ENCODE results near the gene MAJIN. TPM values are rescaled to one million over a fixed set of nuclear protein-coding genes. Genes with fewer than 3 reads are reported as not detected.

MAJIN gene
- total and polyA plus RNA-seq, 9 of the 15 experiments (the other 6 are each of a cell fraction or from before 2014, with no cell fraction given): 0.17 to 0.83 (median 0.24) TPM; not detected in 2

DNA sequence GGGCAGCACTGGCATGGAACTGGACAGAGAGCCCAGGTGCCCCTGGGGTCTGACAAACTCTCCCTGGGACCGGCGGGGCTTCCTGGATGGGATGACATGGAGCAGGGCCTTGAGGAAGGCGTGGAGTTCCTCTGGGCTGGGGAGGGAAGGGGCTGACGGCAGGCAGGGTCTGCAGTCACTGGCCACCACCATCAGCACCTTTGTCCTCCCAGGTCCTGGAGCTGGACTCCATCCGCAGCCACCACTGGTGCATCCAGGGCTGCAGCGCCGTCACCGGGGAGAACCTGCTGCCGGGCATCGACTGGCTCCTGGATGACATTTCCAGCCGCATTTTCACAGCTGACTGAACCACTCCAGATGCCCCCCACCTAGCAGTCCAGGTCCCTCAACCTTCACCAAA, 49.6 kb upstream of the MAJIN start:
- no peak overlapping the region for H2AFZ ChIP-seq (ENCODE audit: low read depth, low read length)

DNA sequence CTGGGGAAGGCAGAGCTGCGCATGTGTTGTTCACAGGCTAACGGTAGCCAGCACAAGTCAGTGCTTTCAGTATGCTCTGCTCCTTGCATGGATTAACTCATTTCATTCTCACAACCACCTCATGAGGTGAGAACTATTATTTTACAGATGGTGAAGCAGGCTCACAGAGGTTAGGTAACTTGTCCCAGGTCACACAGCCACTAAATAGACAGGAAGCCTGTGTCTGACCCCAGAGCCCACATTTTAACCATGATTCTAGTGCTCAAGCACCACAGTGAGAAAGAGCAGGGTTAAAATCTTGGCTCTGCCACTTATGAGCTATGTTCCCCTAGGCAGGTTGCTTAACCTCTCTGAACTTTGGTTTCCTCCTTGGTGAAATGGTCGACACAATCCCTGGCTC, 49.1 kb upstream of the MAJIN start:
- H3K4me2 ChIP-seq (ENCODE audit: insufficient read depth, low read length): no peak overlapping the region
- no peaks in the 10 kb centered on the region for H3K27me3 ChIP-seq (ENCODE audit: control insufficient read depth in 2 of 2, insufficient read depth in 2 of 2, low read length in 2 of 2)
- no peak overlapping the region for H3K4me3 ChIP-seq
- H3K9me1 ChIP-seq (ENCODE audit: control insufficient read depth, insufficient read depth, low read length): peaks cover 4% of the 10 kb centered on the region
- peaks cover 7 to 32% of the 10 kb centered on the region in 2 experiments; a peak in 4 of 5 replicates for H3K4me1 ChIP-seq (replicated peaks in 1 of 2; ENCODE audit: control insufficient read depth in 2 of 2, insufficient read depth in 2 of 2, low read length in 2 of 2)
- no peaks in the 10 kb centered on the region for H4K20me1 ChIP-seq (replicated peaks; ENCODE audit: control insufficient read depth, insufficient read depth, low read length)
- FAIRE-seq (no peak), DNase-seq (ENCODE audit: extremely low read depth in 1 of 4, low spot score in 3 of 4) (no peak), ATAC-seq (no peak)
- H2AFZ ChIP-seq (ENCODE audit: low read depth, low read length): no peak overlapping the region
- POLR2A ChIA-PET: no interaction called here
- in situ Hi-C loops (cut with MboI): no loop called here
- intact Hi-C loops (cut with micrococcal nuclease): no loop called here
- no peak overlapping the region for H3K27ac ChIP-seq (ENCODE audit: extremely low read depth, low read depth, low read length)
- peaks cover 8% of the 10 kb centered on the region for H3K79me2 ChIP-seq (ENCODE audit: control insufficient read depth, insufficient read depth, low read length)
- no TSS peak for BruUV-seq (replicated peaks)
- no peaks in the 10 kb centered on the region; the same call in 1 of the 2 replicates for H3K9me3 ChIP-seq (replicated peaks; ENCODE audit: control insufficient read depth, insufficient read depth, low read depth, low read length)
- H3K36me3 ChIP-seq (ENCODE audit: control insufficient read depth, insufficient read depth, low read length): peaks cover 42% of the 10 kb centered on the region; the same call in 2 of the 3 replicates
- H3K9ac ChIP-seq (ENCODE audit: insufficient read depth in 1 of 2, low read depth in 2 of 2, low read length in 2 of 2): peak overlapping the region in 1 of 2 experiments; percentile 67; a peak in 1 of 4 replicates
- CTCF ChIA-PET (ENCODE audit: low intra/inter-chr PET ratio): no interaction called here
- 93% methylated on average over 2 of the region's 3 CpGs for WGBS (ENCODE audit: insufficient coverage, low coverage, missing lambda C conversion rate)
- no peak for TF ChIP-seq OTX1 (CRISPR knock-in tag; IDR thresholded peaks at IDR 0.05)
- TF ChIP-seq ZNF780A (CRISPR knock-in tag; IDR thresholded peaks at IDR 0.05): no peak
- no peak for TF ChIP-seq BRF1 (IDR thresholded peaks at IDR 0.05; ENCODE audit: borderline replicate concordance, extremely low read depth, insufficient read length)
- TF ChIP-seq SRSF3 (IDR thresholded peaks at IDR 0.05; ENCODE audit: insufficient read depth, low read length): no peak
- TF ChIP-seq TRIM28 (IDR thresholded peaks at IDR 0.05): no peak
- no peak for TF ChIP-seq GATA2 (CRISPR knock-in tag; IDR thresholded peaks at IDR 0.05)
- TF ChIP-seq, protein P1, sequence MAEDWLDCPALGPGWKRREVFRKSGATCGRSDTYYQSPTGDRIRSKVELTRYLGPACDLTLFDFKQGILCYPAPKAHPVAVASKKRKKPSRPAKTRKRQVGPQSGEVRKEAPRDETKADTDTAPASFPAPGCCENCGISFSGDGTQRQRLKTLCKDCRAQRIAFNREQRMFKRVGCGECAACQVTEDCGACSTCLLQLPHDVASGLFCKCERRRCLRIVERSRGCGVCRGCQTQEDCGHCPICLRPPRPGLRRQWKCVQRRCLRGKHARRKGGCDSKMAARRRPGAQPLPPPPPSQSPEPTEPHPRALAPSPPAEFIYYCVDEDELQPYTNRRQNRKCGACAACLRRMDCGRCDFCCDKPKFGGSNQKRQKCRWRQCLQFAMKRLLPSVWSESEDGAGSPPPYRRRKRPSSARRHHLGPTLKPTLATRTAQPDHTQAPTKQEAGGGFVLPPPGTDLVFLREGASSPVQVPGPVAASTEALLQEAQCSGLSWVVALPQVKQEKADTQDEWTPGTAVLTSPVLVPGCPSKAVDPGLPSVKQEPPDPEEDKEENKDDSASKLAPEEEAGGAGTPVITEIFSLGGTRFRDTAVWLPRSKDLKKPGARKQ (CRISPR knock-in tag; IDR thresholded peaks at IDR 0.05): no peak
- TF ChIP-seq SNIP1 (IDR thresholded peaks at IDR 0.05; ENCODE audit: low read depth): no peak
- no peak for TF ChIP-seq MAFG (tag; conservative IDR thresholded peaks at IDR 0.05)
- TF ChIP-seq, protein P2, sequence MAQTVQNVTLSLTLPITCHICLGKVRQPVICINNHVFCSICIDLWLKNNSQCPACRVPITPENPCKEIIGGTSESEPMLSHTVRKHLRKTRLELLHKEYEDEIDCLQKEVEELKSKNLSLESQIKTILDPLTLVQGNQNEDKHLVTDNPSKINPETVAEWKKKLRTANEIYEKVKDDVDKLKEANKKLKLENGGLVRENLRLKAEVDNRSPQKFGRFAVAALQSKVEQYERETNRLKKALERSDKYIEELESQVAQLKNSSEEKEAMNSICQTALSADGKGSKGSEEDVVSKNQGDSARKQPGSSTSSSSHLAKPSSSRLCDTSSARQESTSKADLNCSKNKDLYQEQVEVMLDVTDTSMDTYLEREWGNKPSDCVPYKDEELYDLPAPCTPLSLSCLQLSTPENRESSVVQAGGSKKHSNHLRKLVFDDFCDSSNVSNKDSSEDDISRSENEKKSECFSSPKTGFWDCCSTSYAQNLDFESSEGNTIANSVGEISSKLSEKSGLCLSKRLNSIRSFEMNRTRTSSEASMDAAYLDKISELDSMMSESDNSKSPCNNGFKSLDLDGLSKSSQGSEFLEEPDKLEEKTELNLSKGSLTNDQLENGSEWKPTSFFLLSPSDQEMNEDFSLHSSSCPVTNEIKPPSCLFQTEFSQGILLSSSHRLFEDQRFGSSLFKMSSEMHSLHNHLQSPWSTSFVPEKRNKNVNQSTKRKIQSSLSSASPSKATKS (CRISPR knock-in tag; IDR thresholded peaks at IDR 0.05): no peak
- no peak for TF ChIP-seq POLR3G (IDR thresholded peaks at IDR 0.05; ENCODE audit: extremely low read depth, insufficient read length, insufficient replicate concordance)
- TF ChIP-seq SP2 (IDR thresholded peaks at IDR 0.05; ENCODE audit: extremely low read depth, low read depth, low read length, poor library complexity, severe bottlenecking): no peak

More for the DNA sequence above, 49.6 kb upstream of the MAJIN start:
- Histone ChIP-seq H4K20me1 (replicated peaks; ENCODE audit: control insufficient read depth, insufficient read depth, low read length) (no peaks in the 10 kb centered on the region), H3K4me3 (no peak overlapping the region), H3K27ac (ENCODE audit: extremely low read depth, low read depth, low read length) (no peak overlapping the region), H3K9me1 (ENCODE audit: control insufficient read depth, insufficient read depth, low read length) (peaks cover 2% of the 10 kb centered on the region), H3K4me1 (replicated peaks in 1 of 2; ENCODE audit: control insufficient read depth in 2 of 2, insufficient read depth in 2 of 2, low read length in 2 of 2) (peaks cover 7 to 29% of the 10 kb centered on the region in 2 experiments; a peak in 4 of 5 replicates), H3K36me3 (ENCODE audit: control insufficient read depth, insufficient read depth, low read length) (peaks cover 40% of the 10 kb centered on the region; the same call in 2 of the 3 replicates), H3K79me2 (ENCODE audit: control insufficient read depth, insufficient read depth, low read length) (peaks cover 3% of the 10 kb centered on the region; the same call in 2 of the 3 replicates), H3K9ac (ENCODE audit: insufficient read depth in 1 of 2, low read depth in 2 of 2, low read length in 2 of 2) (peak overlapping the region in 1 of 2 experiments; percentile 67; a peak in 2 of 4 replicates), H3K4me2 (ENCODE audit: insufficient read depth, low read length) (no peak overlapping the region), H3K27me3 (ENCODE audit: control insufficient read depth in 2 of 2, insufficient read depth in 2 of 2, low read length in 2 of 2) (no peaks in the 10 kb centered on the region), H3K9me3 (replicated peaks; ENCODE audit: control insufficient read depth, insufficient read depth, low read depth, low read length) (no peaks in the 10 kb centered on the region; the same call in 1 of the 2 replicates)
- CTCF ChIA-PET (ENCODE audit: low intra/inter-chr PET ratio): no interaction called here
- no peak for TF ChIP-seq SMARCE1 (IDR thresholded peaks at IDR 0.05)
- TF ChIP-seq POLR2G (IDR thresholded peaks at IDR 0.05; ENCODE audit: low read depth, low read length): peak; percentile 52; the same call in 1 of the 2 replicates
- BruUV-seq (replicated peaks): no TSS peak
- no peak for FAIRE-seq
- POLR2A ChIA-PET: interaction anchor here (0.7 kb wide), 1 partner anchor 141 kb away, joined by 3 read pairs; no protein-coding TSS in a partner anchor
- intact Hi-C loops (cut with micrococcal nuclease) (no loop called here), in situ Hi-C loops (cut with MboI) (no loop called here)
- ATAC-seq: no peak
- DNase-seq (ENCODE audit: extremely low read depth in 1 of 4, low spot score in 3 of 4): no peak
- WGBS (ENCODE audit: insufficient coverage, low coverage, missing lambda C conversion rate): 98% methylated on average over 8 of the region's 11 CpGs

Measured in K562 (cell line).